HG03175 (cell line): ENCODE data around the gene TAF1B.

ENCODE experiments used
- ATAC-seq: cut with Tn5 transposase; IDR thresholded peaks from one replicate; pipeline ENCODE4 v1.9.1; 2021; ENCODE audit warnings: mild to moderate bottlenecking, moderate library complexity; ENCODE audit not compliant: unreplicated experiment

The TAF1B gene

GRCh38 chr2:9961013-9961412, 117.7 kb downstream of the TAF1B start:
- no peak for ATAC-seq

- no peak for ATAC-seq
Observed at GRCh38 chr2:9964334-9964980, 121.2 kb downstream of the TAF1B start.

- ATAC-seq = no peak
Observed at GRCh38 chr2:9965119-9965822, 122.0 kb downstream of the TAF1B start.

GRCh38 chr2:9966491-9967022, 123.3 kb downstream of the TAF1B start:
- ATAC-seq = no peak

GRCh38 chr2:9967053-9967775, 123.9 kb downstream of the TAF1B start:
- ATAC-seq = peak; percentile 61

GRCh38 chr2:9968553-9969497, 125.6 kb downstream of the TAF1B start:
- ATAC-seq = no peak

GRCh38 chr2:9970200-9971044, 127.1 kb downstream of the TAF1B start:
- no peak for ATAC-seq

GRCh38 chr2:9971105-9971818, 128.0 kb downstream of the TAF1B start:
- no peak for ATAC-seq

GRCh38 chr2:9971890-9972289, 128.6 kb downstream of the TAF1B start:
- ATAC-seq = no peak

GRCh38 chr2:9972621-9973479, 129.6 kb downstream of the TAF1B start:
- ATAC-seq = no peak

GRCh38 chr2:9973690-9974089, 130.4 kb downstream of the TAF1B start:
- no peak for ATAC-seq

- no peak for ATAC-seq
Observed at GRCh38 chr2:9974343-9974742, 131.1 kb downstream of the TAF1B start.

GRCh38 chr2:9975328-9975727, 132.1 kb downstream of the TAF1B start:
- no peak for ATAC-seq

- ATAC-seq = no peak
Observed at GRCh38 chr2:9975805-9976447, 132.7 kb downstream of the TAF1B start.

GRCh38 chr2:9979977-9980376, 136.7 kb downstream of the TAF1B start:
- ATAC-seq = no peak

GRCh38 chr2:9980520-9980919, 137.2 kb downstream of the TAF1B start:
- ATAC-seq = no peak

GRCh38 chr2:9981655-9982054, 138.4 kb downstream of the TAF1B start:
- ATAC-seq = no peak

- ATAC-seq = no peak
Observed at GRCh38 chr2:9982248-9982647, 139.0 kb downstream of the TAF1B start.
